Gastrocnemius medialis (tissue), 4 donors: ENCODE results near the gene HMGCS2. TPM values are rescaled to one million over a fixed set of nuclear protein-coding genes. Genes with fewer than 3 reads are reported as not detected.

ENCODE experiments used
- ATAC-seq, 2 donors: fragments of 150-250 bp; one replicate each; pipeline ENCODE4 v1.9.1; 2016
- DNase-seq, 2 donors: peaks; one replicate each; pipeline ENCODE4 v3.0.0-alpha.2; 2019
- H3K27ac ChIP-seq, 4 donors: fragments of 200-600 bp; sonication (generic); 1 replicate in 1 of 4; 2 replicates in 3 of 4; pipeline ENCODE4 v1.5.1; 2016 to 2018; ENCODE audit warnings: mild to moderate bottlenecking in 2 of 4, moderate library complexity in 1 of 4
- H3K27me3 ChIP-seq, 3 donors: fragments of 200-600 bp; sonication (generic) in 2 of 3; 1 replicate in 1 of 3; 2 replicates in 2 of 3; pipeline versions ENCODE4 v1.5.1 to v1.6.0; 2016 to 2019; ENCODE audit warnings: mild to moderate bottlenecking in 1 of 3, moderate library complexity in 1 of 3
- H3K36me3 ChIP-seq, 2 donors: fragments of 200-600 bp; sonication (generic) in 1 of 2; one replicate each; pipeline ENCODE4 v1.5.1; 2017 to 2018
- H3K4me1 ChIP-seq, 2 donors: fragments of 200-600 bp; sonication (generic) in 1 of 2; one replicate each; pipeline ENCODE4 v1.5.1; 2016 to 2017; ENCODE audit warnings: mild to moderate bottlenecking in 2 of 2
- H3K4me3 ChIP-seq, 4 donors: fragments of 200-600 bp; sonication (generic) in 3 of 4; 1 replicate in 1 of 4; 2 replicates in 3 of 4; pipeline ENCODE4 v1.5.1; 2016 to 2019; ENCODE audit warnings: mild to moderate bottlenecking in 2 of 4
- H3K9me3 ChIP-seq, 3 donors: fragments of 200-600 bp; sonication (generic) in 2 of 3; 1 replicate in 1 of 3; 2 replicates in 2 of 3; pipeline ENCODE4 v1.5.1; 2016 to 2019
- CTCF ChIP-seq, 5 experiments: fragments of 450-650 bp in 3 of 5; fragments of 200-600 bp in 2 of 5; sonication (generic) in 2 of 5; IDR thresholded peaks in 4 of 5; conservative IDR thresholded peaks in 1 of 5; 1 replicate in 4 of 5; 2 replicates in 1 of 5; pipeline ENCODE4 v1.5.1; 2016 to 2019; ENCODE audit warnings: antibody characterized with exemption in 5 of 5, mild to moderate bottlenecking in 3 of 5, moderate library complexity in 3 of 5
- POLR2A ChIP-seq, 2 donors: fragments of 450-650 bp; IDR thresholded peaks; one replicate each; pipeline ENCODE4 v1.6.1; 2017; ENCODE audit warnings: antibody characterized with exemption in 2 of 2, mild to moderate bottlenecking in 2 of 2, moderate library complexity in 2 of 2
- in situ Hi-C, 4 donors: fragments of 200-750 bp; cut with MboI; loops; one replicate each; pipeline versions ENCODE4 v1.15.0 to v1.8.0; 2017; ENCODE audit warnings: low sequenced_read_pairs in 4 of 4
- intact Hi-C: fragments of 100-400 bp; cut with DNase I; formaldehyde crosslinking; loops from one replicate; pipeline ENCODE4 v1.15.1; 2023; ENCODE audit warnings: low total_unique reads
- total RNA-seq, 4 donors: library from RNA; depleted of rRNA; stranded (reverse); fragments of >200 nt; gene quantifications; one replicate each; pipeline versions ENCODE4 v1.1.0 to v1.2.3, GENCODE V29; 2016

Gene HMGCS2
- total RNA-seq, 4 donors from 2014 or later, result 1.2 to 9.2 (median 2.2) TPM; not detected in 1

- intact Hi-C loops, result no loop called here
- Histone ChIP-seq H3K36me3 (no peaks in the 10 kb centered on the region), H3K9me3 (no peaks in the 10 kb centered on the region), H3K27me3 (no peaks in the 10 kb centered on the region), H3K4me3 (no peak overlapping the region), H3K4me1 (no peaks in the 10 kb centered on the region), H3K27ac (no peak overlapping the region)
- ATAC-seq, result no peak
- in situ Hi-C loops, result no loop called here
- no peak for TF ChIP-seq CTCF (IDR thresholded peaks at IDR 0.05 in 4 of 5, conservative IDR thresholded peaks at IDR 0.05 in 1 of 5)
- no peak for TF ChIP-seq POLR2A (IDR thresholded peaks at IDR 0.05)
- DNase-seq, result no peak
These were observed 26.8 kb upstream of the HMGCS2 start for GRCh38 chr1:119795261-119796200.

- Histone ChIP-seq H3K9me3 (no peaks in the 10 kb centered on the region), H3K27me3 (no peaks in the 10 kb centered on the region), H3K4me1 (no peaks in the 10 kb centered on the region), H3K36me3 (no peaks in the 10 kb centered on the region), H3K27ac (no peak overlapping the region), H3K4me3 (no peak overlapping the region)
- intact Hi-C loops, result no loop called here
- no peak for ATAC-seq
- DNase-seq, result no peak
- in situ Hi-C loops, result no loop called here
- no peak for TF ChIP-seq POLR2A (IDR thresholded peaks at IDR 0.05)
- TF ChIP-seq CTCF (IDR thresholded peaks at IDR 0.05 in 4 of 5, conservative IDR thresholded peaks at IDR 0.05 in 1 of 5), result no peak
These were observed 26.2 kb upstream of the HMGCS2 start for GRCh38 chr1:119794876-119795240.

GRCh38 chr1:119794230-119794875 is 25.6 kb upstream of the HMGCS2 start:
- H3K36me3 ChIP-seq, result no peaks in the 10 kb centered on the region
- H3K27ac ChIP-seq, result no peak overlapping the region
- no peak overlapping the region for H3K4me3 ChIP-seq
- no peaks in the 10 kb centered on the region for H3K4me1 ChIP-seq
- ATAC-seq (no peak), DNase-seq (no peak)
- TF ChIP-seq POLR2A (IDR thresholded peaks at IDR 0.05), result no peak
- no peak for TF ChIP-seq CTCF (IDR thresholded peaks at IDR 0.05 in 4 of 5, conservative IDR thresholded peaks at IDR 0.05 in 1 of 5)
- no peaks in the 10 kb centered on the region for H3K9me3 ChIP-seq
- intact Hi-C loops, result no loop called here
- H3K27me3 ChIP-seq, result no peaks in the 10 kb centered on the region
- in situ Hi-C loops, result no loop called here

GRCh38 chr1:119791377-119791776 is 22.7 kb upstream of the HMGCS2 start:
- H3K27me3 ChIP-seq, result no peaks in the 10 kb centered on the region
- H3K4me1 ChIP-seq, result no peaks in the 10 kb centered on the region
- H3K9me3 ChIP-seq, result no peaks in the 10 kb centered on the region
- H3K36me3 ChIP-seq, result no peaks in the 10 kb centered on the region
- H3K27ac ChIP-seq, result no peak overlapping the region
- intact Hi-C loops (no loop called here), in situ Hi-C loops (no loop called here)
- TF ChIP-seq CTCF (IDR thresholded peaks at IDR 0.05 in 4 of 5, conservative IDR thresholded peaks at IDR 0.05 in 1 of 5) (no peak), POLR2A (IDR thresholded peaks at IDR 0.05) (no peak)
- DNase-seq (no peak), ATAC-seq (no peak)
- H3K4me3 ChIP-seq, result no peak overlapping the region
